ENCODE data around the gene TMPRSS9.

Gene TMPRSS9

GRCh38 chr19:2423071-2423914 is 63.2 kb downstream of the TMPRSS9 start:
- DNase-seq (ENCODE audit: low read depth), result no peak

- DNase-seq (ENCODE audit: low read depth), result no peak
Measured at GRCh38 chr19:2423915-2424685, 64.0 kb downstream of the TMPRSS9 start.

- DNase-seq (ENCODE audit: low read depth), result no peak
Measured at GRCh38 chr19:2424686-2425621, 64.9 kb downstream of the TMPRSS9 start.

- no peak for DNase-seq (ENCODE audit: low read depth)
Measured at GRCh38 chr19:2425622-2426581, 65.8 kb downstream of the TMPRSS9 start.

GRCh38 chr19:2426611-2427428 is 66.8 kb downstream of the TMPRSS9 start:
- DNase-seq (ENCODE audit: low read depth), result peak; percentile 10

- DNase-seq (ENCODE audit: low read depth), result peak; percentile 95
Measured at GRCh38 chr19:2427429-2428320, 67.6 kb downstream of the TMPRSS9 start, which contains the start of gene TIMM13. TIMM13 (minus strand) TSS chr19:2427586; CDS start chr19:2427533, 53 bp downstream.

- DNase-seq (ENCODE audit: low read depth), result no peak
Measured at GRCh38 chr19:2428321-2428690, 68.2 kb downstream of the TMPRSS9 start.

- no peak for DNase-seq (ENCODE audit: low read depth)
Measured at GRCh38 chr19:2428756-2429711, 69.0 kb downstream of the TMPRSS9 start.

- DNase-seq (ENCODE audit: low read depth), result no peak
Measured at GRCh38 chr19:2429917-2430535, 70.0 kb downstream of the TMPRSS9 start.

- DNase-seq (ENCODE audit: low read depth), result no peak
Measured at GRCh38 chr19:2431318-2432055, 71.4 kb downstream of the TMPRSS9 start.

- no peak for DNase-seq (ENCODE audit: low read depth)
Measured at GRCh38 chr19:2432131-2432848, 72.2 kb downstream of the TMPRSS9 start.

GRCh38 chr19:2433854-2434253 is 73.8 kb downstream of the TMPRSS9 start:
- DNase-seq (ENCODE audit: low read depth), result no peak

- DNase-seq (ENCODE audit: low read depth), result no peak
Measured at GRCh38 chr19:2434267-2434666, 74.2 kb downstream of the TMPRSS9 start.

- DNase-seq (ENCODE audit: low read depth), result no peak
Measured at GRCh38 chr19:2434721-2435265, 74.7 kb downstream of the TMPRSS9 start.

- no peak for DNase-seq (ENCODE audit: low read depth)
Measured at GRCh38 chr19:2436384-2436783, 76.3 kb downstream of the TMPRSS9 start.

GRCh38 chr19:2436926-2437325 is 76.9 kb downstream of the TMPRSS9 start:
- no peak for DNase-seq (ENCODE audit: low read depth)
